Liver (tissue), 3 donors: ENCODE data around the gene PREX1.

ENCODE experiments used
- CTCF ChIP-seq: fragments of 150-350 bp; IDR thresholded peaks from 2 replicates; pipeline ENCODE4 v1.5.1; 2017; ENCODE audit warnings: improper control_type of control experiment, low read depth, low read length; ENCODE audit not compliant: missing input control
- MAX ChIP-seq: IDR thresholded peaks from 2 replicates; pipeline ENCODE4 v1.6.1; 2016; ENCODE audit warnings: antibody characterized with exemption
- SP1 ChIP-seq: IDR thresholded peaks from 2 replicates; pipeline ENCODE4 v1.6.1; 2018; ENCODE audit warnings: antibody characterized with exemption, mild to moderate bottlenecking
- donor health status: healthy.
- donor health status: healthy.

DNA sequence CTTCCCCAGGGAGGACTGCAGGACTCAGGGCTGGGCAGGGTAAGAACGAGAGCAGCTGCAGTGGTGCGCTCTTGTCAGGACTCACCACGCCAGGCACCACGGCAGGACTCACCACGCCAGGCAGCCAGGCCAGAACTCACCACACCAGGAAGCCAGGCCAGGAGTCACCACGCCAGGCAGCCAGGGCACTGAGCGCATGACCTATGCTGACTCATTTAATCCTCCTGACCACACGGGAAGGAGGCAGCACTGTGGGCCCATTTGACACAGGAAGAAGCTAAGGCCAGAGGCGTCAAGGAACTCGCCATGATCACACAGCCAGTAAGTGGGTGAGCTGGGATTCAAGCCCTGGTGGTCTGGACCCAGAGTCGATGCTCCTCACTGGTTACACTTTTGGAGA lies 189.3 kb downstream of the PREX1 start:
- TF ChIP-seq CTCF (no peak), MAX (no peak), SP1 (no peak)
